HepG2 (cell line): ENCODE measurements around the gene ZNF19. TPM values are rescaled to one million over a fixed set of nuclear protein-coding genes. Genes with fewer than 3 reads are reported as not detected.
A peak's percentile ranks its signal among the peaks of the same experiment; 100 is the strongest.

Source experiments
- AGO1 ChIP-seq: fragments of 200-400 bp; formaldehyde crosslinking; IDR thresholded peaks from 2 replicates; pipeline ENCODE4 v1.6.1; 2017; ENCODE audit warnings: mild to moderate bottlenecking, low read depth, low read length, moderate library complexity; ENCODE audit not compliant: poor library complexity, severe bottlenecking
- CHD4 ChIP-seq: fragments of 200-600 bp; sonication (generic); IDR thresholded peaks from 2 replicates; pipeline ENCODE4 v1.7.0; 2017; ENCODE audit warnings: mild to moderate bottlenecking, low read length, borderline replicate concordance
- EHMT2 ChIP-seq: fragments of 200-600 bp; sonication (generic); IDR thresholded peaks from 2 replicates; pipeline ENCODE4 v1.7.0; 2017; ENCODE audit warnings: antibody characterized with exemption, low read depth, low read length, borderline replicate concordance
- TP53 ChIP-seq: sonication (generic); formaldehyde crosslinking; conservative IDR thresholded peaks from 2 replicates; pipeline ENCODE4 v1.4.0; 2020; ENCODE audit warnings: missing genetic modification reagents
- ZNF121 ChIP-seq: sonication (generic); formaldehyde crosslinking; IDR thresholded peaks from 2 replicates; pipeline ENCODE4 v1.5.0; 2020; ENCODE audit warnings: mild to moderate bottlenecking, missing genetic modification reagents
- ZNF17 ChIP-seq: sonication (generic); formaldehyde crosslinking; IDR thresholded peaks from 2 replicates; pipeline ENCODE4 v1.5.0; 2020; ENCODE audit warnings: mild to moderate bottlenecking, missing genetic modification reagents
- ZNF34 ChIP-seq: sonication (generic); formaldehyde crosslinking; IDR thresholded peaks from 2 replicates; pipeline ENCODE4 v1.4.0; 2020; ENCODE audit warnings: mild to moderate bottlenecking, missing genetic modification reagents, borderline replicate concordance
- ZNF543 ChIP-seq: sonication (generic); formaldehyde crosslinking; IDR thresholded peaks from 2 replicates; pipeline ENCODE4 v1.4.0; 2020; ENCODE audit warnings: mild to moderate bottlenecking, missing genetic modification reagents
- ZNF567 ChIP-seq: sonication (generic); formaldehyde crosslinking; IDR thresholded peaks from 2 replicates; pipeline ENCODE4 v1.8.1; 2023; ENCODE audit warnings: mild to moderate bottlenecking, missing genetic modification reagents, borderline replicate concordance
- polyA plus RNA-seq, 8 experiments: library from polyadenylated mRNA; depleted of rRNA in 3 of 8; stranded (reverse) in 7 of 8; unstranded in 1 of 8; fragments of >200 nt; fragmentation: Illumina TruSeq in 4 of 8; extraction: Trizol in 4 of 8; gene quantifications; 2 replicates each; pipeline versions ENCODE4 v1.2.1 to v1.2.3, GENCODE V29; 2011 to 2016; ENCODE audit warnings: low read depth in 4 of 8, missing spikeins in 1 of 8, mixed read lengths in 1 of 8; ENCODE audit not compliant: insufficient read depth in 1 of 8
- total RNA-seq, 5 experiments: library from RNA; depleted of rRNA; stranded (reverse); fragments of >200 nt; fragmentation: Illumina TruSeq; extraction: Trizol; gene quantifications; 2 replicates each; pipeline ENCODE4 v1.2.3, GENCODE V29; 2016; ENCODE audit warnings: low read depth in 1 of 5
- TF ChIP-seq, protein P1 (sequence below): sonication (generic); formaldehyde crosslinking; IDR thresholded peaks from 2 replicates; pipeline ENCODE4 v1.8.1; 2023; ENCODE audit warnings: missing genetic modification reagents, inconsistent platforms, borderline replicate concordance
- TF ChIP-seq, protein P2 (sequence below): sonication (generic); formaldehyde crosslinking; IDR thresholded peaks from 2 replicates; pipeline ENCODE4 v1.8.0; 2022; ENCODE audit warnings: mild to moderate bottlenecking, missing genetic modification reagents; ENCODE audit not compliant: insufficient replicate concordance
- TF ChIP-seq, protein P3 (sequence below): sonication (generic); formaldehyde crosslinking; IDR thresholded peaks from 2 replicates; pipeline ENCODE4 v1.4.0; 2020; ENCODE audit warnings: mild to moderate bottlenecking, missing genetic modification reagents
- TF ChIP-seq, protein P4 (sequence below): sonication (generic); formaldehyde crosslinking; IDR thresholded peaks from 2 replicates; pipeline ENCODE4 v1.5.0; 2020; ENCODE audit warnings: mild to moderate bottlenecking, missing genetic modification reagents
- TF ChIP-seq, protein P5 (sequence below): sonication (generic); formaldehyde crosslinking; IDR thresholded peaks from 2 replicates; pipeline ENCODE4 v1.4.0; 2020; ENCODE audit warnings: missing genetic modification reagents
- TF ChIP-seq, protein P6 (sequence below): sonication (generic); formaldehyde crosslinking; IDR thresholded peaks from 2 replicates; pipeline ENCODE4 v1.8.1; 2023; ENCODE audit warnings: mild to moderate bottlenecking, missing genetic modification reagents, borderline replicate concordance

Gene ZNF19
- total and polyA plus RNA-seq, 2 of the 13 experiments (the other 11 are each of a cell fraction or from before 2014, with no cell fraction given), result 3.2 to 5.8 TPM

DNA sequence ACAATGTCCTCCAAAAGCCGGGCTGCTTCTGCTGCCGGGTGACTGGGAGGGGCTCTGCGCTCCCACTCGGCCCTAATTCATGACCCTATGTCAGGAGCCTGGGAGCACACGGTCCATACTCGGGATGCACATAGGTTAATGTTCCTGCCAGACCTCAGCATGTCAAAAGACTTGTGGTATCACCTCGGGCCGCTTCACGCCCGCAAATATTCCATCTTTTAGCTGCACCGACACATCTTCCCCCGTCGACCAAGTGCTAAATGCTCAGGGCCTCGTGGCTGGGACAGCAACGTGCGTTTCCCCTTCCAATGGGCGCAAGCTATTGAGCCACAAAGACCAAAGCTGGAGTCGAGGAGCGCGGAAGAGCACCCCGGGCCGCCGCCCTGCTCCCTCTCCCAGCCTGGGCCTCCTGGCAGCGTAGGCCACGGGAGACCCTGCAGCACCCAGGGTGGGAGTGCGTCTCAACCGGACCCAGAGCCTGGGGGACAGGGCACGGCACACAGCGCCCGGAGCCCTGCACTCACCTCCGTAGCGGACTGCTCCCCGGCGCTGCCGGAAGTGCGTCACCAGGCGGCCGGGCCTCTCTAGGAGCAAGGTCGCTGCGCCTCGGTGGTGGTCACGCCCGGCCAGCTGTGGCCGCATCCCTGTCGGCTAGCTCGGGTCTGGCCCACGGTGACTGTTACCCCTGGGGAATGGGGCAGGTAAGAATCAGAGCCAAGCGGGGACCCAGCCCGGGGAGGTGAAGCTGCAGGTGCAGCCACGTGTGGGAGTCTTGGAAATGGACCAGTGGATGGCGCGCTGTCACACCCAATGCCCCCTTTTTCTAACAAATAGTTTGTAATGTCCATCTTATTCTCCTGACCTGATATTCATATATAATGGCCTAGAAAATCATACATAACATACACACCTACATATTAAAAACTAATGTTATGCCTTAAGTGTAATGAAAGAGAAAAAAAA is 27.2 kb downstream of the ZNF19 start, which contains the start of gene ZNF23 (continued):
- TF ChIP-seq, protein P1, sequence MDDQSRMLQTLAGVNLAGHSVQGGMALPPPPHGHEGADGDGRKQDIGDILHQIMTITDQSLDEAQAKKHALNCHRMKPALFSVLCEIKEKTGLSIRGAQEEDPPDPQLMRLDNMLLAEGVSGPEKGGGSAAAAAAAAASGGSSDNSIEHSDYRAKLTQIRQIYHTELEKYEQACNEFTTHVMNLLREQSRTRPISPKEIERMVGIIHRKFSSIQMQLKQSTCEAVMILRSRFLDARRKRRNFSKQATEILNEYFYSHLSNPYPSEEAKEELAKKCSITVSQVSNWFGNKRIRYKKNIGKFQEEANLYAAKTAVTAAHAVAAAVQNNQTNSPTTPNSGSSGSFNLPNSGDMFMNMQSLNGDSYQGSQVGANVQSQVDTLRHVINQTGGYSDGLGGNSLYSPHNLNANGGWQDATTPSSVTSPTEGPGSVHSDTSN (CRISPR knock-in tag), result no peak
- TF ChIP-seq AGO1 (peak; percentile 82), TP53 (CRISPR knock-in tag) (peak; percentile 68), ZNF543 (peak; percentile 94; the same call in 1 of the 2 replicates), ZNF17 (CRISPR knock-in tag) (no peak), ZNF567 (CRISPR knock-in tag) (peak; percentile 83), ZNF34 (CRISPR knock-in tag) (no peak), EHMT2 (peak; percentile 66; the same call in 1 of the 2 replicates), CHD4 (no peak), ZNF121 (CRISPR knock-in tag) (peak; percentile 68; the same call in 1 of the 2 replicates)
- TF ChIP-seq, protein P2, sequence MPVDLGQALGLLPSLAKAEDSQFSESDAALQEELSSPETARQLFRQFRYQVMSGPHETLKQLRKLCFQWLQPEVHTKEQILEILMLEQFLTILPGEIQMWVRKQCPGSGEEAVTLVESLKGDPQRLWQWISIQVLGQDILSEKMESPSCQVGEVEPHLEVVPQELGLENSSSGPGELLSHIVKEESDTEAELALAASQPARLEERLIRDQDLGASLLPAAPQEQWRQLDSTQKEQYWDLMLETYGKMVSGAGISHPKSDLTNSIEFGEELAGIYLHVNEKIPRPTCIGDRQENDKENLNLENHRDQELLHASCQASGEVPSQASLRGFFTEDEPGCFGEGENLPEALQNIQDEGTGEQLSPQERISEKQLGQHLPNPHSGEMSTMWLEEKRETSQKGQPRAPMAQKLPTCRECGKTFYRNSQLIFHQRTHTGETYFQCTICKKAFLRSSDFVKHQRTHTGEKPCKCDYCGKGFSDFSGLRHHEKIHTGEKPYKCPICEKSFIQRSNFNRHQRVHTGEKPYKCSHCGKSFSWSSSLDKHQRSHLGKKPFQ (CRISPR knock-in tag), result peak; percentile 60
- TF ChIP-seq, protein P3, sequence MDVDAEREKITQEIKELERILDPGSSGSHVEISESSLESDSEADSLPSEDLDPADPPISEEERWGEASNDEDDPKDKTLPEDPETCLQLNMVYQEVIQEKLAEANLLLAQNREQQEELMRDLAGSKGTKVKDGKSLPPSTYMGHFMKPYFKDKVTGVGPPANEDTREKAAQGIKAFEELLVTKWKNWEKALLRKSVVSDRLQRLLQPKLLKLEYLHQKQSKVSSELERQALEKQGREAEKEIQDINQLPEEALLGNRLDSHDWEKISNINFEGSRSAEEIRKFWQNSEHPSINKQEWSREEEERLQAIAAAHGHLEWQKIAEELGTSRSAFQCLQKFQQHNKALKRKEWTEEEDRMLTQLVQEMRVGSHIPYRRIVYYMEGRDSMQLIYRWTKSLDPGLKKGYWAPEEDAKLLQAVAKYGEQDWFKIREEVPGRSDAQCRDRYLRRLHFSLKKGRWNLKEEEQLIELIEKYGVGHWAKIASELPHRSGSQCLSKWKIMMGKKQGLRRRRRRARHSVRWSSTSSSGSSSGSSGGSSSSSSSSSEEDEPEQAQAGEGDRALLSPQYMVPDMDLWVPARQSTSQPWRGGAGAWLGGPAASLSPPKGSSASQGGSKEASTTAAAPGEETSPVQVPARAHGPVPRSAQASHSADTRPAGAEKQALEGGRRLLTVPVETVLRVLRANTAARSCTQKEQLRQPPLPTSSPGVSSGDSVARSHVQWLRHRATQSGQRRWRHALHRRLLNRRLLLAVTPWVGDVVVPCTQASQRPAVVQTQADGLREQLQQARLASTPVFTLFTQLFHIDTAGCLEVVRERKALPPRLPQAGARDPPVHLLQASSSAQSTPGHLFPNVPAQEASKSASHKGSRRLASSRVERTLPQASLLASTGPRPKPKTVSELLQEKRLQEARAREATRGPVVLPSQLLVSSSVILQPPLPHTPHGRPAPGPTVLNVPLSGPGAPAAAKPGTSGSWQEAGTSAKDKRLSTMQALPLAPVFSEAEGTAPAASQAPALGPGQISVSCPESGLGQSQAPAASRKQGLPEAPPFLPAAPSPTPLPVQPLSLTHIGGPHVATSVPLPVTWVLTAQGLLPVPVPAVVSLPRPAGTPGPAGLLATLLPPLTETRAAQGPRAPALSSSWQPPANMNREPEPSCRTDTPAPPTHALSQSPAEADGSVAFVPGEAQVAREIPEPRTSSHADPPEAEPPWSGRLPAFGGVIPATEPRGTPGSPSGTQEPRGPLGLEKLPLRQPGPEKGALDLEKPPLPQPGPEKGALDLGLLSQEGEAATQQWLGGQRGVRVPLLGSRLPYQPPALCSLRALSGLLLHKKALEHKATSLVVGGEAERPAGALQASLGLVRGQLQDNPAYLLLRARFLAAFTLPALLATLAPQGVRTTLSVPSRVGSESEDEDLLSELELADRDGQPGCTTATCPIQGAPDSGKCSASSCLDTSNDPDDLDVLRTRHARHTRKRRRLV (CRISPR knock-in tag), result peak; percentile 97
- TF ChIP-seq, protein P4, sequence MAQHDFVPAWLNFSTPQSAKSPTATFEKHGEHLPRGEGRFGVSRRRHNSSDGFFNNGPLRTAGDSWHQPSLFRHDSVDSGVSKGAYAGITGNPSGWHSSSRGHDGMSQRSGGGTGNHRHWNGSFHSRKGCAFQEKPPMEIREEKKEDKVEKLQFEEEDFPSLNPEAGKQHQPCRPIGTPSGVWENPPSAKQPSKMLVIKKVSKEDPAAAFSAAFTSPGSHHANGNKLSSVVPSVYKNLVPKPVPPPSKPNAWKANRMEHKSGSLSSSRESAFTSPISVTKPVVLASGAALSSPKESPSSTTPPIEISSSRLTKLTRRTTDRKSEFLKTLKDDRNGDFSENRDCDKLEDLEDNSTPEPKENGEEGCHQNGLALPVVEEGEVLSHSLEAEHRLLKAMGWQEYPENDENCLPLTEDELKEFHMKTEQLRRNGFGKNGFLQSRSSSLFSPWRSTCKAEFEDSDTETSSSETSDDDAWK (CRISPR knock-in tag), result no peak
- TF ChIP-seq, protein P5, sequence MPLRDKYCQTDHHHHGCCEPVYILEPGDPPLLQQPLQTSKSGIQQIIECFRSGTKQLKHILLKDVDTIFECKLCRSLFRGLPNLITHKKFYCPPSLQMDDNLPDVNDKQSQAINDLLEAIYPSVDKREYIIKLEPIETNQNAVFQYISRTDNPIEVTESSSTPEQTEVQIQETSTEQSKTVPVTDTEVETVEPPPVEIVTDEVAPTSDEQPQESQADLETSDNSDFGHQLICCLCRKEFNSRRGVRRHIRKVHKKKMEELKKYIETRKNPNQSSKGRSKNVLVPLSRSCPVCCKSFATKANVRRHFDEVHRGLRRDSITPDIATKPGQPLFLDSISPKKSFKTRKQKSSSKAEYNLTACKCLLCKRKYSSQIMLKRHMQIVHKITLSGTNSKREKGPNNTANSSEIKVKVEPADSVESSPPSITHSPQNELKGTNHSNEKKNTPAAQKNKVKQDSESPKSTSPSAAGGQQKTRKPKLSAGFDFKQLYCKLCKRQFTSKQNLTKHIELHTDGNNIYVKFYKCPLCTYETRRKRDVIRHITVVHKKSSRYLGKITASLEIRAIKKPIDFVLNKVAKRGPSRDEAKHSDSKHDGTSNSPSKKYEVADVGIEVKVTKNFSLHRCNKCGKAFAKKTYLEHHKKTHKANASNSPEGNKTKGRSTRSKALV (CRISPR knock-in tag), result no peak; the same call in 1 of the 2 replicates
- TF ChIP-seq, protein P6, sequence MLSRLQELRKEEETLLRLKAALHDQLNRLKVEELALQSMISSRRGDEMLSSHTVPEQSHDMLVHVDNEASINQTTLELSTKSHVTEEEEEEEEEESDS (CRISPR knock-in tag), result no peak
